RCC 7860 (cell line): ENCODE data around the gene ARL6IP4.

Source experiments
- DNase-seq: peaks from one replicate; pipeline ENCODE4 v3.0.0-alpha.2; 2015; ENCODE audit warnings: low spot score
- FAIRE-seq: peaks from 2 replicates; lab custom pipeline; 2012; peaks lifted over from hg19 to GRCh38; lab: Jason Lieb, UNC

Gene ARL6IP4

GRCh38 chr12:122977655-122978392 is 2.7 kb upstream of the ARL6IP4 start:
- DNase-seq, result no peak
- no peak for FAIRE-seq

- no peak for DNase-seq
- FAIRE-seq, result no peak
Measured at GRCh38 chr12:122978507-122978955, 1.9 kb upstream of the ARL6IP4 start.

- DNase-seq, result no peak
- FAIRE-seq, result no peak
Measured at GRCh38 chr12:122979001-122979907, 1.2 kb upstream of the ARL6IP4 start.

GRCh38 chr12:122979908-122980182 is 636 bp upstream of the ARL6IP4 start:
- DNase-seq, result no peak
- FAIRE-seq, result no peak

- no peak for DNase-seq
- FAIRE-seq, result no peak
Measured at GRCh38 chr12:122981036-122981471, 573 bp downstream of the ARL6IP4 start.

GRCh38 chr12:122981587-122982476 is 1.4 kb downstream of the ARL6IP4 start:
- DNase-seq (no peak), FAIRE-seq (no peak)

- FAIRE-seq, result no peak
Measured at GRCh38 chr12:122982477-122982815, 2.0 kb downstream of the ARL6IP4 start.

GRCh38 chr12:122982963-122983788 is 2.7 kb downstream of the ARL6IP4 start:
- DNase-seq (no peak), FAIRE-seq (no peak)

More at GRCh38 chr12:122982477-122982815, 2.0 kb downstream of the ARL6IP4 start:
- DNase-seq, result no peak

GRCh38 chr12:122983789-122984515 is 3.5 kb downstream of the ARL6IP4 start:
- FAIRE-seq, result no peak

GRCh38 chr12:122984612-122985337 is 4.3 kb downstream of the ARL6IP4 start:
- FAIRE-seq (no peak), DNase-seq (no peak)

More at GRCh38 chr12:122983789-122984515, 3.5 kb downstream of the ARL6IP4 start:
- no peak for DNase-seq

- FAIRE-seq, result no peak
- DNase-seq, result no peak
Measured at GRCh38 chr12:122985338-122986257, 5.1 kb downstream of the ARL6IP4 start.

GRCh38 chr12:122986258-122986871 is 5.9 kb downstream of the ARL6IP4 start:
- FAIRE-seq (no peak), DNase-seq (no peak)

GRCh38 chr12:122987086-122987951 is 6.8 kb downstream of the ARL6IP4 start:
- DNase-seq (no peak), FAIRE-seq (no peak)

GRCh38 chr12:122988036-122988435 is 7.6 kb downstream of the ARL6IP4 start:
- no peak for DNase-seq
- FAIRE-seq, result no peak

- FAIRE-seq (no peak), DNase-seq (no peak)
Measured at GRCh38 chr12:122988612-122989212, 8.2 kb downstream of the ARL6IP4 start.

GRCh38 chr12:122989225-122989839 is 8.9 kb downstream of the ARL6IP4 start:
- no peak for DNase-seq
- no peak for FAIRE-seq
